Brain pericyte (primary cell): ENCODE measurements around the gene TAS1R2.
"Not testable (repeated sequence)": the region's sequence is repeated elsewhere in the genome, so short reads cannot be mapped to it uniquely, and the experiment has no call there.

ENCODE experiments used
- DNase-seq: peaks from one replicate; pipeline ENCODE4 v3.0.0-alpha.2; 2012; ENCODE audit warnings: low read depth, low spot score

The TAS1R2 gene

GRCh38 chr1:18869847-18870594 lies 10.6 kb upstream of the TAS1R2 start:
- DNase-seq = no peak

GRCh38 chr1:18868801-18869424 lies 9.5 kb upstream of the TAS1R2 start:
- DNase-seq = no peak

GRCh38 chr1:18868354-18868753 lies 8.9 kb upstream of the TAS1R2 start:
- DNase-seq = no peak

- DNase-seq = no peak
Observed at GRCh38 chr1:18866846-18867245, 7.4 kb upstream of the TAS1R2 start.

GRCh38 chr1:18866314-18866713 lies 6.9 kb upstream of the TAS1R2 start:
- no peak for DNase-seq

GRCh38 chr1:18865176-18865575 lies 5.7 kb upstream of the TAS1R2 start:
- no peak for DNase-seq

GRCh38 chr1:18861590-18861989 lies 2.1 kb upstream of the TAS1R2 start:
- DNase-seq = no peak

GRCh38 chr1:18861082-18861481 lies 1.6 kb upstream of the TAS1R2 start:
- no peak for DNase-seq

- DNase-seq = no peak
Observed at GRCh38 chr1:18858070-18858688, 1.3 kb downstream of the TAS1R2 start.

- no peak for DNase-seq
Observed at GRCh38 chr1:18856435-18856834, 3.0 kb downstream of the TAS1R2 start.

GRCh38 chr1:18855573-18855972 lies 3.9 kb downstream of the TAS1R2 start:
- no peak for DNase-seq

GRCh38 chr1:18854331-18855025 lies 5.0 kb downstream of the TAS1R2 start:
- no peak for DNase-seq

GRCh38 chr1:18852501-18852900 lies 7.0 kb downstream of the TAS1R2 start:
- DNase-seq = no peak

GRCh38 chr1:18849261-18849711 lies 10.2 kb downstream of the TAS1R2 start:
- DNase-seq = no peak

- DNase-seq = not testable (repeated sequence)
Observed at GRCh38 chr1:18847723-18848122, 11.7 kb downstream of the TAS1R2 start.

GRCh38 chr1:18840145-18840544 lies 19.3 kb downstream of the TAS1R2 start:
- DNase-seq = no peak

GRCh38 chr1:18836654-18837053 lies 22.8 kb downstream of the TAS1R2 start:
- no peak for DNase-seq

- not testable (repeated sequence) for DNase-seq
Observed at GRCh38 chr1:18832319-18832718, 27.1 kb downstream of the TAS1R2 start.

GRCh38 chr1:18831656-18832055 lies 27.8 kb downstream of the TAS1R2 start:
- DNase-seq = no peak

- DNase-seq = no peak
Observed at GRCh38 chr1:18830596-18830995, 28.9 kb downstream of the TAS1R2 start.

- DNase-seq = no peak
Observed at GRCh38 chr1:18829671-18830070, 29.8 kb downstream of the TAS1R2 start.

- DNase-seq = no peak
Observed at GRCh38 chr1:18828224-18828623, 31.2 kb downstream of the TAS1R2 start.
